GM19467 (cell line): ENCODE data around the gene TSPAN18.

ENCODE experiments used
- ATAC-seq: cut with Tn5 transposase; IDR thresholded peaks from one replicate; pipeline ENCODE4 v1.9.1; 2021; ENCODE audit warnings: mild to moderate bottlenecking, moderate library complexity; ENCODE audit not compliant: unreplicated experiment

TSPAN18 gene

DNA sequence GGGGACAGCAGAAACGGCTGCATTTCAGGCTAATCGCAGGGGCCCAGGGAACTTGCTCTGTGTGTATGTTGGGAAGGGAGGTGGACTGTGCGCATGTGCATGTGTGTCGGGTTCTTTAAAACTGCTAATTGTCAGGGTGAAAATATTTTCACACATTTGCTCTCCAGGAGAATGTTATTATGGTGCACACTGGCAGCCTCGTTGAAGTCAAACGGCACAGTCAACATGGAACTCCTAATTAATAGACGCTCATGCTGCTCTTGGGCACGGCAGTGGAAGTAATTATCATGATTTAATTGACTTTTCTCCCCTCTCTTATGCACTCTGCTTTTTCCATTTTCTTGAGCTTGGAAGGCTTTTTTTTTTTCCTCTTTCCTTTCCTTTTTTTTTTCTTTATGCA, 92.6 kb downstream of the TSPAN18 start:
- ATAC-seq, result no peak

DNA sequence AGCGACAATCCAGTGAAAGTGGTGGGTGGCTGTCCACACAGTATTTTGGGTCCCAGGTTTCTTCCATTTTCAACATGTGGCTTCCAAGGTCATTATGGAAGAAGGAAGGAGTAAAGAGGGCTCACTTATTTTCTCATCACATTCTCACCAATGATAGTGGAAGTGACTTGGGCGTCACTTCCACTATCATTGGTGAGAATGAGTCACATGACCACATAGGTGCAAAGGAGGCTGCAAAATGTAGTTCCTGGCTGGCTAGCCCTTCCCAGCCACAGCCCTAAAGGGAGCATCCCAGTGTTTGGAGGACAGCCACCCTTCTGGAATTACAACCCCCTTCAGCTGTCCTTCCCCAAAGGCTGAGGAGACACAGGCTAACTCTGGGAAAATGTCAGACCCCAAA, 95.6 kb downstream of the TSPAN18 start:
- ATAC-seq, result no peak

DNA sequence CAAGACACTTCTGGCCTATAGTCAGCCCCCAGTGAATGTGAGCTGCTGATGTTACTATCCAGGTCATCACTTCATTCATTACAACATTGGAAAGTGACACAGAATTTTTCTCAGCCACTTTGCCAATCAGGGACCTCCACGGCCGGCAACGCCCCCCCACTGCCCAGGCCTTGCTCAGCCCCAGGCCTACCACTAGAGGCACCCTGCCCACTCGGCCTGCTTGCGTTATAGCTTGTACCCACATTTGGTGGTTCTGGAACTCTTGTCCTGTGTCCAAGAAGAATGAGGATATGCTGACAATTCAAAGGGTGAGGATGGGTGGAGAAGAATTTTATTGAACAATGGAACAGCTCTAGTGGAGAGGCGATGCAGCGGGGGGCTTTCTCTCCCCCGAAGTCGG, 96.2 kb downstream of the TSPAN18 start:
- ATAC-seq, result no peak

DNA sequence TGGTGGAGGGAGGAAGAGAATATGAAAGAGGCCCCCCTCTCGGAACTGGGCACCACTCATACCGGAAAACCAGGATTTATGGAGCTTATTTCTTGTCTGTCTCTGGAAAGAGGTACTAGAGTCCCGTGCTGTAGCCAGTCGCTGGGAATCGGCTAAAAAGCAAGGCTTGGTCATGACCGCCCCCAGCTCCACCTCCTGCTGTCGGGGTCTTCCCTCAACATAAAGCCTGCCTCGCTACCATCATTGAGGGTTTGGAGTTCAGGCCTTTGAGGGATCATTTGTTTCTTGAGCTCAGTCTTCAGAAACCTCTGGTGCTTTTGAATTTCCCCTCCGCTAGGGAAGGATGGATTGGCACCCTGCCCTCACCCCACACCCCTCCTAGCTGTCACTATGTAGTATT, 97.1 kb downstream of the TSPAN18 start:
- ATAC-seq, result no peak

DNA sequence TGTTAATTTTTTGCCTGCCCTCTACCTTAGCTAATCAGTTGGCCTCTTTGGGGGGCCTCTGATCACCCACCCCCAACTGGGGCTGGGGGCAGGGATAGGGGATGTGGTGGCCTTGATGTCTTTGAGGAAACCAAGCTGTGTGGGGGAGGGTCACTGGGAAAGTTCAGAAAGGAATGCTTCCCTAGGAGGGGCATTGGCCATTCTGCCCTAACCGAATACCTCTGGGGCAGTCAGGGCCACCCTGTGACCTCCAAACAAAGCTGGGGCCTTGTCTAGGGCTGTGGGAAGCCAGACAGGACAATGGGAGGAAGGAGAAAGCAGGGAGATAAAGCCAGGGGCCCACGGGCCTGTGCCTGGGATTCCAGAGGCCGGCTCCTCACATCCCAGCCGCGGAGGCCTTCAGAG, 97.5 kb downstream of the TSPAN18 start:
- no peak for ATAC-seq

DNA sequence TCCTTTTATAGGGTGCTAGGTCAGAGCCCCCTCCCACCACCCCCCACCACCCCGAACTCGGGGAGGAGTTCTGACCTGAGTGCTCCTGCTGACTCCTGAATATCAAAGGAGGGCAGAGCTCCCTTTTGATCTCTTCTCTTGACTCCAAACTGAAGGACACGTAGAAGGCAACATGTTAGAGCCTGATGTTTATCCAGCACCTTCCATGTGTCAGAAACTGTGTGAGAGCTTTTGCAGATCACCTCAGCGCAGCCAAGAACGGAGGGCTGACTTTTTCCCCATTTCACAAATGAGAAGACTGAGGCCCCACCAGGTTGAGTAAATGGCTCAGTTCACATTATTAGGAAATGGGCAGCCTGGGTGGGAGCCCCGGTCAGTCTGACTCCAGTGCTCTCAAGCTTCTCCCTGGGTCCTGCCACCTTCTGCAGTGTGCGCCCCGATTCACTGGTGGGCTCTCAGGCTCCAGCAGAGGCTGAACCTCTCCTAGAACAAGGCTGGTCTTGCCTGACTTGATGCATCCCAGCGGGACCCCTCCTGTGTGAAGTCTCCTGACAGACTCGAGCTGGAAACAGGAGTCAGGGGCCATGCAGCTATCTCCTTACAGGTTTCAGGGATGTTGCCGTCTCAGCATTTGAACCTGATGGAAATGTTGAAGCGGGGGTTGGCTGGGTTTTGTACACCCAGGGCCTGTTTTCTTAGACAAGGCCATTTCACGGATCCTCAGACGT, 98.5 kb downstream of the TSPAN18 start:
- ATAC-seq, result no peak

DNA sequence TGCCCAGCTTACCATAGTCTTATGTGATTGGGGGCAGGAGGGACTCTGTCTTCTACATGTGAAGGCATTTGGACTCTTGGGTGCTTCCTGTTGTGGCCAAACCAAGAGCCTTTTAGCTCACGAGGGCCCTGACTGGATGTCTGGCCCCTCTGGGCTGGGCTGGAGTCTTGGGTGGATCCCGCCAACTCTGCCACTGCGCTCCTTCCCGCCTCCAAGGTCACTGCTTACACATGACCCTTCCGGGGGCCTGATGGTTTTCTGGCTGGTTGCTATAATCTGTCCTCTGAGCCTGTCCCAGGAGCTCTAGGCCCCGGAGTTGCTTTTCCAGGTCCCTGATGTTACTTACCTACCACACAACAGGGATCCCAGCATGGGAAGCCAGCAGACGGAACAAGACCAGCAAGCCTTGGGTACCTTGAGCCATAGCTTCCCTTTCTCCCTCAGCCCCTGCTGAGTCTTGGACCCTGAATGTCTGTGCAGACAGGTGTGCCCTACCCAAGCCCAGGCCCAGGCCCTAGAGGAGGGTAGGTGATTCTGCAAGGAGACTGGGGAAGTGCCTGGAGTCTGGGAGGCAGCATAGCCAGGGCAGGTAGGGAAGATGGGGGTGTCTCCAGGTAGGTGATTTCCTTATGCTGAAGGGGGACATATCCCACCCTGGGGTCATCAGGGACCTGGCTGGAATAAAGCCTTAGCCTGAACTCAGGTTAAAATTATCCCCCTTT, 100.3 kb downstream of the TSPAN18 start:
- no peak for ATAC-seq

DNA sequence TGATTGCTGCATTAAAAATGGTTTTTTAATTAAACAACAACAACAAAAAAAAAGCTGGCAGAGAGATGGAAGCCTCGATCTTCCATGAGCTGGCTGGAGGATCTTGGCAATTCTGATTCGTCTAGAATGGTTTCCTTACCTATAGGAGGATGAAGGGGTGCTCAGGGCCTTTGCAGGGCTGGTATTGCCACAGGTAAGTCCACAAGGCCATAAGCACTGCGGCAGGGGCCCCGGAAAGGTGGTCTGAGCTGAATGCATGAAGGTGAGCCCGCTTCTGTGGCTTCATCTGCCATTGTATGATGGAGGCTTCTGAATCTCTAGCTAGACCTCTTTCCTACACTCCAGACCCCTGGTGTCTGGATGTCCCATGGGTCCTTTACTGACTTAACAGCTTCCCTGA, 101.5 kb downstream of the TSPAN18 start:
- no peak for ATAC-seq

DNA sequence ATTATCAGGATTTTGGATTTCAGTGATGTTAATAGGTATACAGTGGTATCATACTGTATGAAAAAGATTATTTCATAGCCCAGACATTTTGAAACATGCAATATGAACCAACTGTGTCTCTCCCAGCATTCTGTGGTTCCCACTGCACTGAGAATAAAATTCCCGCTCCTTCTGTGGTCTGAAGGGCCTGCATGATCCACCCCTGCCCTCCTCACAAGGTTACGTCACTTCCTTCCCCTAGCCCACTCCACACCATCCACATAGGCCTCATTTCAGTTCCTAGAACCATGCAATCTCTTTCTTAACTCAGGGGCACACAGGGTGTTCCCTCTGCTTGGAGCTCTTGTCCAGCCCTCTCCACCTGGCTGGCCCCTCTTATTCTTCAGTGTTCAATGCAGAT, 103.1 kb downstream of the TSPAN18 start:
- no peak for ATAC-seq

DNA sequence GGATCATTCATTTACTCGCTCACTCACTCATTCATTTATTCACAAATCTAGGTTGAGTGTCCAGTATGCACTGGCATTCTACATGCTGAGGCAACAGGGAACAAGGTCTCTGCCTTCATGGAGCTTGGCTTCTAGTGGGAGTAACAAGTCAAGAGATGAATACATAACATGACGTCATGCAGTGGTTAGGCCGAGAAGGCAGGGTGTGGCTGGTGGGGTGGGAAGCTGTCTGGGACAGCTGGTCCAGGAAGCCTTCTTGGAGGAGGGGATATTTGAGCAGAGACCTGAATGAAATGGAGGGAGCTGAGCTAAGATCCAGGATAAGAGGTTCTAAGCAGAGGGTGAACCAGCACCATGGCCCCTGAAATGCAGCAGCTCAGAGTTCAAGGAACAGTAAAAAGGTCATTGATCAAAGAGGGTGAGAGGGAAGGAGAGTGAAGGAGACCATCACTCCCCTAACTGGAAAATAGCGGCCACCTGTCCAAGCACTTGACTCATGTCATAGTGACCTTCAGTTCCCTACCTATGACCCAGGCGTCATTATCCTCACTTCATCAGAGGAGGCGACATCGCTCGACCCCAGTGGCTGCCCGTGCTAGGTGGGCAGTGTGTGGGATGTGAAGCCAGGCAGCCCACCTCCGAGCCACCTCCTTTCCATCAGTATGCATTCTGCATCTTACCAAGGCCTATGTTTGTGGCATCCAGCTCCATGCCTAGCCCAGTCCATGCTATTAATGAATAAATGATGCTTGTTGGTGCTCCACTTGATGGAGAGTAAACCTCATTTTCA, 105.0 kb downstream of the TSPAN18 start:
- ATAC-seq, result no peak

DNA sequence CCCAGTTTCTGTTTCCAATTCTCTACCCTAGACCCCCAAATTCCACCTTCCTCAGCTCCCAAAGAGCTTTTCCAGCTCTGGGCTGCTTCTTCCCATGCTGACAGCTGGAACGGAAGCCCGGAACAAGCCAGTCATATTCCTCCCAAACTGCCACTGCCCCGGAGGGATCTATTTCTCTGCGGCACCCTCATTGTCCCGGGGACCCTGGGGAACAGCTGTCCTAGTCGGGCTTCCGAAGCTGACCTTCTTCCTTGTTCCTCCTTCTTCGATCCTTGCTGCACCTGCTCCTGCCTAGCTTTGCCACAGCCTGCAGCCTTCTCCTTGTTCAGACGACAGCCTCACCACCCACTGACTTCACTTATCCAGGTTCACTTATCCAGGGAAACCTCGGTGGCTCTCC, 105.7 kb downstream of the TSPAN18 start:
- ATAC-seq, result no peak

DNA sequence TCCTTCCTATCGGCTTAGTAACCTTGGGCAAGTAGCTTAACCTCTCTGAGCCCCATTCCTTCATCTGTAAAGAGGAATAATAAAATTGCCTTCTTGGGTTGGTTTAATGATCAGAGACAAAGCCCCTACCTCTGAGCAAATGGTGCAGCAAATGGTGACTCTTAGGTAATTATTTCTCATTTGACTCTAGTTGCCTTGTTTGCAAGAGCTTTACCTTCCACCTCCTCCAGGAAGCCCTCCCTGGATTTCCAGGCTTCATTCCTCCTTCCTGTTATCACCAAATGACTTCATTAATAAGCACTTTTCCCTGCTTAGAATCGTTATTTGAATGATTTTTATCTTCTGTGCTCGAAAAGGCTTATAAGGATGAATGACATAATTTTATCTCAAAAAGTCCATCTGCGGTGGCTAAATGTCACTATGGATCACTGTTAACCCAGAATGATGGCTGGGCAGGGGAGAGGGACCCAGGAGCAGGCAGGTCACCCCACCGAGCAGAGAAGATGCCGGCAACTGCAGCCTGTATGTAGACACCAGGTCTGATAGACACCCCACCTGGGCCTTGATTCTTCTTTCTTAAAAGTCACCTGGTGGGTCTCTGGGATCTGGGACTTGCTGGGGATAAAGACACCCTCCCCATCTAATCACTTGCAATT, 106.6 kb downstream of the TSPAN18 start:
- ATAC-seq, result no peak

DNA sequence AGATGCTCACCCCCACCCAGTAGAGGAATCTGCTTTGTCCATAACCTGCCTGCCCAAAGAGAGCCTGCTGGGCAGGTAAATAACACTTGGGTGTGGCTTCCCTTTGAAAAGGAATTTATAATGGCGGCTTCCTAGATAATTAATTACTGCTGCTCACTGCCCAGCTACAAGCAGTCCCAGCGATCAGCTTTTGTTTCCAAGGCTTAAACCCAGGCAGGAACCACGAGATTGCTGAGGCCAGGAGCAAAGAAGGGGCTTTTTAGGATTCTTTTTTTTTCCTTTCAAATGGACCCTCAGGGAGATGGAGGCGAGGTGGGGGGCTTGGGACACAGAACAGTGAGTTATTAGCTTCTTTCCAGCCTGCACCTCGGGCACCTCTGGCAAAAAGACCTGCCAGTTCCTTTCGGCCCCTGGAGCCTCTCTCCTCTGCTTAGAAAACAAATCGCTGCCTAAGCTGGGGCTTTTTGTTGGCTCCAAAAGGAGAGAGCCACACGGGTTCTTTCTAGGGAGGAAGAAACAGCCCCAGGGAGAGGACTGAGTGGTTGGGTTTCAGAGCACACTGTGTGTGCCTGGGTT, 107.2 kb downstream of the TSPAN18 start:
- no peak for ATAC-seq

DNA sequence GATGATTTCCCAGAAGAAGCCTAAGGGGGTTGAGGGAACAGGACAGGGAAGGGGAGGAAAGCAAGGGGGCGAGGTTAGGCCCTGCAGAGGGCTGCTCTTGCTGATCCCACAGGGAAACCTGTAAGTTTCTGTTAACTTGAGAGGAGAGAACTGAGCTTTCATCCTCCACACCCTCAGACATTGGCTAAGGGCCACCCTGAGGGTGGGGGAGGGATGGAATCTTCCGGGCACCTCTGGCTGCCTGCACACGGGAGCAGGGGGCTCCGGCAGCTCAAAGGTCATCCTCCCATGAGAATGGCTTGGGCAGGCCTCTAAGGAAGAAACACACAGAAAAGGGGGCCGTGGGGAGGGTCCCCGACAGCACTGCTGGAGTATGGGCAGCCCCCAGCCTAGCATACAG, 108.1 kb downstream of the TSPAN18 start:
- ATAC-seq, result no peak

DNA sequence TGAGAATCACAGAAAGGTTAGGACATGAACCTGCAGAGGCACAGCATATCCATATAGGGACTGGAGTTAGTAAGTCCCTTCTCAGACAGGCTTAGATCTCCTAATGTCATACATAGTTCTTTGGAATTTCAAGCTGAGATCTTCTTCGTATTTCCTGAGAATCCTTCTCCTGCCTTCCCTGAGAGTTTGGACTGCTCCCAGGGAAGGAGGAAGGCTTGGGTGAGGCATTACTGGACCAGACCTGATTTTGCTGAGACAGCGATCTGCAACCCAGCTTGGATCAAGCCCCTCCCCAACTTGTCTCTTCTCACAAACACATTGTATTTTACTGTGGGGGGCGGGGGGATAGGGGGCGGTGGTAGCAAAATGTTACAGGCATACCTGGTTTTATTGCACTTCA, 108.5 kb downstream of the TSPAN18 start:
- ATAC-seq, result no peak

DNA sequence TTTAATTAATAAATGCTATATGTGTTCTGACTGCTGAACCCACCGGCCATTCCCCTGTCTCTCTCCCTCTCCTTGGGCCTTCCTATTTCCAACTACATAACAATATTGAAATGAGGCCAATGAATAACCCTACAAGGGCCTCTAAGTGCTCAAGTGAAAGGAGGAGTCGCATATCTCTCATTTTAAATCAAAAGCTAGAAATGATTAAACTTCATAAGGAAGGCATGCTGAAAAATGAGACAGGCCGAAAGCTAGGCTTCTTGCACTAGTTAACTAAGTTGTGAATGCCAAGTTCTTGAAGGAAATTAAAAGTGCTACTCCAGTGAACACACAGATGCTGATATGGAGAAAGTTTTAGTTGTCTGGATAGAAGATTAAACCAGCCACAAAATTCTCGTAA, 109.2 kb downstream of the TSPAN18 start:
- no peak for ATAC-seq

DNA sequence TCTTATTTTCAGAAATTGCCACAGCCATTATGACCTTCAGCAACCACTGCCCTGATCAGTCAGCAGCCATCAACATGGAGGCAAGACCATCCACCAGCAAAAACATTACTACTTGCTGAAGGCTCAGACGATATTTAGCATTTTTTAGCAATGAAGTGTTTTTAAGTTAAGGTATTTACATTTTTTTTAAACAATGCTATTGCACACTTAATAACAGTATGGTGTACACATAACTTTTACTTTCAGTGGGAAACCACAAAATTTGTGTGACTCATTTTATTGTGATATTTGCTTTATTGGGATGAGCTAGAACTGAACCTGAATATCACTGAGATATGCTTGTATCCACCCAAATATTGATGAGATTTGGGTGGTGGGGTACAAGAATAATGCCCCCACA, 110.9 kb downstream of the TSPAN18 start:
- ATAC-seq, result no peak

DNA sequence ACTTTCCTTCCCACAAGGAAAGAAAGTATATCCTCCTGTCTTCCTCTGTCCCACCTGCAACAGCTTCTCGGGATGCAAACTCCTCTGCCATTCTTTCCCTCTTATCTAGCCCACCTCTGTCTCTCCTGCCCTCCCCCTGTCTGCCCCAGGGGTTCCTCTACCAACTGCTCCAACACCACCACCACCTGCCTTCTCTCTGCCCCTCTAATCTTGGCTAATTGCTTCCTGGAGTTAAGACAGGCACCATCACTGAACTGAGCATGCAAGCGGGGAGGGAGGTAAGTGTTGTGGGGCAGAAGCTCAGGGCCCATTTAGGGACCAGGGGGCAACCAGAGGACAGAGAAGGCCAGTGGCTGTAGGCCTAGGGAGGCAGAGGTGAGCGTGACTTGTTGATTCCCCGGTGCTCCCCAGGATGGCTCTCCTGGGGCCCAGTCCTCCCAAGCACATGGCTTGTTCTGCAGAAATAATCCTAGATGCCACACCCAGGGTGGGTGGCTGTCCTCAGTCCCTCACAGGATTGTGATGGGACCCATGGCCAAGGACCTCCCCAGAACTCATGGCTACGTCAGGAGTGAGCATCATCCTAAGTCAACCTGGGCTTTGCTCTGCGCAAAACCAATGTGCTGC, 112.8 kb downstream of the TSPAN18 start:
- ATAC-seq, result no peak

DNA sequence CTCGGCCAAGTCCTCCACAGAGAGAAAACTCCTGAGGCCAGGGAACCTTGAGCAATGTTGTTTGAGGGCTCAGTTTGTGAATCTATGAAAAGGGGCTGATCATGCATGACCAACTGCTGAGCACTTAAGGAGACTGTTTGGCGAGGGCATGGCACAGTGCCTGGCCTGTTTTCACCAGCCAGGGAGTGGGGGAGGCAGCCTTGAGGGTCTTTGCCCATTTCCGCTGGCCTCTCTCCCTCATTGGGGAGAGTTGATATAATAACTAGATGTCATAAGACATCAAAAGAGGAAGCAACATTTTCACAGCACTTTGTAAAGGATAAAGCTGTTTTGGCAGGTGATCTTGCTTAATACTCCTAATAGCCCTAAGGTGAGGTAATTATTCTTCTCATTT, 113.3 kb downstream of the TSPAN18 start:
- no peak for ATAC-seq

DNA sequence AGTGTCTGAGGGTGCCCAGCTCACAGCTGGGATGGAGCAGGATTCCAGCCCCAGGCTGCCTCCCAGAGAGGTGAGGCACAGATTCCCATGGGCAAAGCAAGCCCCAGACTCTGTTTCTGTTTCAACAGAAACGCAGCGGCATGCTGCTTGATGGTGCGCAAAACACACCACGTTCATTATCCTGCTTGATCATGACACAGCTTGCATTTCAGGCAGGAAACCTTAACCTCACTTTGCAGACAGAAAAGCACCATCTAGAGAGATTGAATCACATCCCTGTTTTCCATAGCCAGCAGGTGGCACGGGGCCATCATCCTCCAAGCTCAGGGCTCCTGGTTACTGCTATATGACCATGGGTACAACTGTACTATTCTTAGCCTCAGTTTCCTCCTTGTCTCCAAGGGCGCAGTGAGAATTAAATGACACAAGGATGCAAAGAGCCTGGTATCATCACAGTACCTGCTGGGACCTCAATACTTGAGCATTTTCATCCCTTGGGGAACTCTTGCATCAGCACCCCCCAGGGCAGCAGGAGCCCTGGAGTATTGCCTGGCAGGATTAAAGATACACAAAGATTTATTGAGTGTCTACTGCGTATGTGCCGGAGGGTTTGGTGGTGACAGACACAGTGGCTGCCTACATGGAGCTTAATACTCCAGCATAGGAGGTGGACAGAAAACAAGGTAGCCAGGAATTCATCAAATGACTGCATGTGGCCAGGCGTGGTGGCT, 113.9 kb downstream of the TSPAN18 start:
- no peak for ATAC-seq
